HG02798 (cell line): ENCODE data around the gene LDAF1.
A peak's percentile ranks its signal among the peaks of the same experiment; 100 is the strongest.
"Not testable (repeated sequence)": the region's sequence is repeated elsewhere in the genome, so short reads cannot be mapped to it uniquely, and the experiment has no call there.

Experiments used
- ATAC-seq: cut with Tn5 transposase; IDR thresholded peaks from one replicate; pipeline ENCODE4 v1.9.1; 2021; ENCODE audit warnings: mild to moderate bottlenecking; ENCODE audit not compliant: unreplicated experiment, poor library complexity

Gene LDAF1

DNA sequence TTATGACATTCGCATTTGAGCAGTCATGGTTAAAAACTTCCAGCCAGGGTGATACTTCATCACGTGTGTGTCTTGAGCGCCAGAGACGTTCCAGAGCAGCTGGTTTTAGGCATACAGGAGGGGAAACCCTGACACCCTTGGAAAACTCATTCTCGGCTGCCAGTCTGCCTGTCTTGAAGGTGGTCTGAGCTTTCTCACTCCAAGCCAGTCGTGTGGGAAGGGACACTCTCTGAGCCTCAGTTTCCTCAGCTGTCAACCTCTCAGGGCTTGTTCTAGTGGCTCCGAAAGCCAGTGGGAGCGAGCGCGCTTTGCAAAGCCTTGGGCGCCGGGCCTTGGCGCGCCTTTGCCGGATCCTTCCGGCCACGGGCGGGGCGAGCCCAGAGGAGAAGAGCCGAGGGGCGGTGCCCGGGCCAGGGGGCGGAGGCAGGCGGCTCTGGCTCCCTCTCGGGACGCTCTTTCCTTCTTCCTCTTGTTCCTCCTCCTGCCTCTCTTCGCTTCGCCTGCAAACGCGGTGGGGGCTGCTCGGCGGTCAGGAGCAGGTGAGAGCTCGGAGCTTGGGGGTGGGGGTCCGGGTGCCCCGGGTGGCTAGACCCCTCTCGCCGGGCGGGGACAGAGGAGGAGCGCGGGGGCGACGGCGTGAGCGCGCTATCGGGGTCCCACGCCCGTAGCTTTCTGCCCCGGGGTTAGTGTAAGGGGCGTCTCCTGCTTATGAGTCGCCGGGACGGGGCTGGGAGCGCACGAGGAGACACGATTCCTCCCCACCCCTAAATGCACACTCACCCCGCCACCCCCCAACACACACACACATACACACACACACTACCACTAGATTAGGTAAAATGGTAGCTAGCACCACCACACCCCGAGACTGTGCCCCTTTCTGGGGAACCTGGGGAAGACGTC is at the start of gene LDAF1:
TSS of gene LDAF1 (plus strand) at position 467 of the 903 bp plus-strand sequence. CDS start 2,509 bp downstream, outside the sequence.
- peak; percentile 90 for ATAC-seq

DNA sequence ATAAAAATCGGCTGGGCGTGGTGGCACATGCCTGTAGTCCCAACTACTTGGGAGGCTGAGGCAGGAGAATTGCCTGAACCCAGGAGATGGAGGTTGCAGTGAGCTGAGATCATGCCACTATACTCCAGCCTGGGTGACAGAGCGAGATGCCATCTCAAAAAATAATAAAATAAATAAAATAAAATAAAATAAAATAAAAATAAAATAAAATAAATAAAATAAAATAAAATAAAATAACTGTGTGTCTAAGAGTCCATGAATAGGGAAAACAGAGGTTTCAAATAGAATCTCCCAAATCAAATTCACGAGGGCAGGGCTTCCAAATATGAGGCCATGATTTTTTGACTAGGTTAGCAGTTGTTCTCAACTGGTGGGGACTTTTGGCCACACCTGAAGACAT is 42.9 kb upstream of the LDAF1 start:
- not testable (repeated sequence) for ATAC-seq

DNA sequence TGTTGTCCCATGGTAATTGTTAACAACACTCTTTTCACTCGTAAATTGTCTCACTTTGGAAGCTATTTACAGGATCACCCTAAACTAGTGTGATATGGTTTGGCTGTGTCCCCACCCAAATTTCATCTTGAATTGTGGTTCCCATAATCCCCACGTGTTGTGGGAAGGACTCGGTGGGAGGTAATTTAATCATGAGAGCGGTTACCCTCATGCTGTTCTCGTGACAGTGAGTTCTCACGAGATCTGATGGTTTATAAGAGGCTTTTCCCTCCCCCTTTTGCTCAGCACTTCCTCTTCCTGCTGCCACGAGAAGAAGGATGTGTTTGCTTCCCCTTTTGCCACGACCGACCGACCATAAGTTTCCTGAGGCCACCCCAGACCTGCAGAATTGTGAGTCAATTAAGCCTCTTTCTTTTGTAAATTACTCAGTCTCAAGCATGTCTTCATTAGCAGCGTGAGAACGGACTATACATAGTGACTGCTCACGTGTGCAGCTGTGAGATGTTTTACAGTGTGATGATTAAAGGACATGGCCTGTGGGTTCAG is 42.3 kb upstream of the LDAF1 start:
- no peak for ATAC-seq

DNA sequence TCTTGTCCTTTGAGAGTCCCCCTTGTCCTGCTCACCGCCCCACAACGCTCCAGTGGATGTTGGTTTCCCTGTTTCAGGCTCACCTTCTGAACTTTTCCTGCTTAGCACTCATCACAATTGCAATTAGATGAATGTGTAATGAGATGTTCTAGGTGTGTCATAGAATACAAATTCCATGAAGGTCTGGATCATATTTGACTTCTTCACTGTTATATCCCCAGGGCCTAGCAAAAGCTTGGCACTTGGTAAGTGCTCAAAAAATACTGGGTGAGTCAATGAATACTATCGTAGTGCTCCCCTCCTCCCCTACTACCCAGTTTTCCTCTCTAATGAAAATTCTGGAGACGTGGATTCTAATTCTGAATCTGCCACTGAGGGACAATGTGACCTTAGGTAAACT is 40.9 kb upstream of the LDAF1 start:
- no peak for ATAC-seq

DNA sequence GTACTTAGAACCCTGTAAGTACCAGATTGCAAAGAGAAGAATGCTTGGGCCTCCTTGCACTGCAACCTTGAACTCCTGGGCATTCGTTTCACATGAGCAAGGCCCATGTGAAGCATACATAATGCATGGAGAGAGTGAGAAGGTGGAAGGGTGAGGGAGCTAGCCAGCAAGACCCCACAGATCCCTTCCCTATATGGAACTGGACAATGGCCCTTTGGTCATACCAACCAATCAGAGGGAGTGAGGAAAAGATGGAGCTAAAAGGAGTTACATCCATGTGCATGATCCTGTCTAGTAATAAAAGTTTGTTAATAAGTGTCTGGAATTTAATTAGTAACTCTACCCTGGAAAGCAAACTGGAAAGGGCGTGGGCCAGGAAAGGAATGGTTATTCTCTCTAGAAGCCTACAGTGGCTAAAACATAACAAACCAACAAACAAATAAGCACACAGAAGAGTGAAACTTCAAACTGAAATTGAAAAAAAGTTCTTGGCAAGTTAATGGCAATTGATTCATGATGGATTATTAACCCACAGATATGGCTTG is 37.4 kb upstream of the LDAF1 start:
- ATAC-seq = no peak

DNA sequence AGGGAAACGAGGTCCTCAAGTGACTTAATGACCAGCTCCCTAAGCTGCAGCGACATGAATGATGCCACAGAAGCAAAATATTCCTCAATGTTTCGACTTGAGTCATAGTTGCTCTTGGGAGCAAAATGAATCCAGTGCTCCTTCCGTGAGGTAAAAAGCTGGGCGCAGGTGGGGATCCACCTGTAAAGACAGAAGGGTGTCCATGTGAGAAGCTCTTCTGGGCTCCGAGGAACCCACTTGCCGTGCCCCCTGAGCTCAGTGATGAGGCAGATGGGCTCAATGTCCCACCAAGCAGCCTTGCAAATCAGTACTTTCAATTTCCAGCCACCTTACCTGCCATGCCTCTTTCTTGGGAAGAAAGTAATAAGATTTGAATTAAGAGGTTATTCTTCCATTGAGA is 33.3 kb upstream of the LDAF1 start:
- ATAC-seq = no peak

DNA sequence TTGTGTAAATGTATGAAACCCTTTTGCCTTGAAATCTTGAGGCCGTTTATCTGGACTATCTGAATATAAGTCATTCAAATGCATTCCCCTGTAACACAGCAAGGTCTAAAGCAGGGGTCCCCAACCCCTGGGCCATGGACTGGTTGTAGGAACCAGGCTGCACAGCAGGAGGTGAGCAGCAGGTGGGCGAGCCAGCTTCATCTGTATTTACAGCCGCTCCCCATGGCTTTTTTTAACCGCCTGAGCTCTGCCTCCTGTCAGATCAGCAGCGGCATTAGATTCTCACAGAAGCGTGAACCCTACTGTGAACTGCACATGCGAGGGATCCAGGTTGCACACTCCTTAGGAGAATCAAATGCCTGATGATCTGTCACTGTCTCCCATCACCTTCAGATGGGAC is 32.0 kb upstream of the LDAF1 start:
- ATAC-seq = no peak

DNA sequence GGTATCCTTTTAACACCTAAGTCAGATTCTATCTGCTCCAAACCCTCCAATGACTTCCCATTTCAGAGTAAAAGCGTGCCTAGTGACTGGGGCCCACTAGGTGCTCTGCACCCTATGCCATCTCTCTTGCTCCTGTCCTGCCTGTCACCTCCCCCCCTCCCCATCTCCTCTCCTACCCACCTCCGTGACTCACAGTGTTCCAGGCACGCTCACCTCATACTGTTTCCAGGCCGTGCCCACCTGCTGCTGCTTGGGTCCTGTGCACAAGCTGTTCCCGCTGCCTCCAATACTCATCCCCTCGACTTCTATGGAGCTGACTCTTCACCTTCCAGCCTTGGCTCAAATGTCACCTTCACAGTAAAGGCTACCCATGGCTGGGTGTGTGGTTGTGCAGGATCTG is 29.5 kb upstream of the LDAF1 start:
- ATAC-seq = no peak

DNA sequence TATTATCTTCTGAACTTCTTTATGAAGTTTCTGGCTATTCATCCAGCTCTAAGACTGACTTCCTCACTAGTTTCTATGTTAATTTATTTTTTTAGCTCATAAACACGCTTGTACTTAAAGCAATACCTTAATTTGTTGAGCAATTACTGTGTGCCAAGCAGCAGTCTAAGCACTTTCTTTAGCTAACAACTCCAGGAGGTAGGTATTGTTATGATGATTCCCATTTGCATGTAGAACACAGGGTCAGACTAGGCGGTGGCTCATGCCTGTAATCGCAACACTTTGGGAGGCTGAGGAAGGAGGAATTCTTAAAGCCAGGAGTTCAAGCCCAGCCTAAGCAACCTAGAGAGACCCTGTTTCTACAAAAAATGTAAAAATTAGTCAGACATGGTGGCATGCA is 27.7 kb upstream of the LDAF1 start:
- no peak for ATAC-seq

DNA sequence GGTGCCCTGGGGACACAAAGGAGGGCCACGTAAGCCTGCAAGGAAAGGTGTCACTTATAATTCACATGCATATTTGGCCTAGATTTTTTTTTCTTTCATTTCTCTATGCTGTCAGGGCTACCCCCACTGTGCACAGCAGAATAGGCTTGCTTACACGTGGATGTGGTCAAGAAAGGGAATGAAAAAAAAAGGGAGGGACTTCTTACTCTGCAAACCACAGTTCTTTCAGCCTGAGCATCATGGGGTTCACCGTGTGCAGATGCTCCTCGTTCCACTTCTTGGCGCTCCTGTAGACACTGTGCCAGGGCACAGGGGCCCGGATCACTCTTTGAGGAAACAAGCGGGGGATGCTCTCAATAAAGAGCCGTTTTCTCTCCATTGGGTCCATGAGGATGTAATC is 24.4 kb upstream of the LDAF1 start:
- ATAC-seq = no peak

DNA sequence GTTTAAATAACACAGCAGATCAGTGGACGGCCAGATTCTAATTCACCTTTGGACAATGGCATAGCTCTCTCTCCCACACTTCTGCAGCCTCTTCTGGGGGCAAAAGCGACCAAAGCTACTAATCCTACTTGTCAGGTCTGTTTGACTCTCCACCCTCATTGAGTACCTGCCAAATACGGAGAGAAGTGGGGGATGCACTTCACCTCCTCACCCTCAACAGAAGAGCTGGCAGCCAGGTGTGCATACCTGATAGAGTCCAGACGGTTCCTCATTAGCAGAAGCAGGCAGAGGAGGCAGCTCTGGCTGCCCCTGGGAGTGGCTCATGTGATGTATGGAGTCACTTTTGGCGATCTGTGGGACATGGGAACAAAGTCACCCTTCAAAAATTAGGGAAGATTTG is 12.7 kb upstream of the LDAF1 start:
- no peak for ATAC-seq

DNA sequence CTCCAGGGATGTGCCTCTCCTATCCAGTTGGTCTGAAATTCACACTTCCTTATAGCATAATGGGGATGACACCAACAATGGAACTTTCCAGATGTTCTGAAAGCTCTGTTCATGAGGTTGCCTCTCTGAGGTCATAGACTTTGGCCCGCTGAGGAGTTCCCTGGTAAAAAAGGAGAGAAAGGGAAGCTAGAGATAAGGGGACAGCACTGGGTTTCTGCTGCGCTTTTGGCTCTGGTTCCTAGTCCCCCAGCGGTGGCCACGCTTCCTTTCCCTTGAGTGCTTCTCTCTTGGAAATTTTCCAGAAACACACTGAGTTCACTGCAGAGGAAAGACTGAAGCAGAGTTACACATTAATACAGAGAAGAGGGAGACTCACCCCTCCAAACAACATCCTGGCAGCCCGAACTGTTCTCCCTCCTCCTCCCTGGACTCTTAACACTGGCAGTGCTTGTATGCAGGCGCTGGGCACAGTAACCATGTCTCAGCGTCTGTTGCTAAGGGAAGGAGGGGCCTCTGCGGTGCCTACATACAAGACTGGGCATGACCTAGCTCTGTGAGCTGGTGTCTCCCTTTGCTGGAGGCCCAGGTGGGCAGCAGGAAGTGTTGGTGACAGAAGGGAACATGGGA is 8.0 kb upstream of the LDAF1 start, which contains the start of gene DNAH3:
TSS of gene DNAH3 (minus strand) at position 472 of the 627 bp plus-strand sequence. CDS start 527 bp downstream, outside the sequence.
- ATAC-seq = no peak

DNA sequence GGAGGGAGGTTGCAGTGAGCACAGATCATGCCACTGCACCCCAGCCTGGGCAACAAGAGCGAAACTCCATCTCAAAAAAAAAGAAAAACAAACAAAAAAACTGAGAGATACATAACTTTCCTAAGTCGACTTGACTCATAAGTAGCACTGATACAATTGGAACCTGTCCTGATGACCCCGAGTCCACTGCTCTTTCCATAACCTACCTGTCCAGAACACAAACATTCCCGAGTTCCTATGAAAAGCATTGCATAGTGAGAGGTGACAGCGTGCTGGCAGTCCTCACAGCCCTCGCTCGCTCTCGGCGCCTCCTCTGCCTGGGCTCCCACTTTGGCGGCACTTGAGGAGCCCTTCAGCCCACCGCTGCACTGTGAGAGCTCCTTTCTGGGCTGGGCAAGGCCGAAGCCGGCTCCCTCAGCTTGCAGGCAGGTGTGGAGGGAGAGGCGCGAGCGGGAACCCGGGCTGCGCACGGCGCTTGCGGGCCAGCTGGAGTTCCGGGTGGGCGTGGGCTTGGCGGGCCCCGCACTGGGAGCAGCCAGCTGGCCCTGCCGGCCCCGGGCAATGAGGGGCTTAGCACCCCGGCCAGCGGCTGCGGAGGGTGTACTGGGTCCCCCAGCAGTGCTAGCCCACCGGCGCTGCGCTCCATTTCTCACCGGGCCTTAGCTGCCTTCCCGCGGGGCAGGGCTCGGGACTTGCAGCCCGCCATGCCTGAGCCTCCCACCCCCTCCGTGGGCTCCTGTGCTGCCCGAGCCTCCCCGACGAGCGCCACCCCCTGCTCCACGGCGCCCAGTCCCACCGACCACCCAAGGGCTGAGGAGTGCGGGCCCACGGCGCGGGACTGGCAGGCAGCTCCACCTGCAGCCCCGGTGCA is 6.1 kb upstream of the LDAF1 start:
- not testable (repeated sequence) for ATAC-seq

DNA sequence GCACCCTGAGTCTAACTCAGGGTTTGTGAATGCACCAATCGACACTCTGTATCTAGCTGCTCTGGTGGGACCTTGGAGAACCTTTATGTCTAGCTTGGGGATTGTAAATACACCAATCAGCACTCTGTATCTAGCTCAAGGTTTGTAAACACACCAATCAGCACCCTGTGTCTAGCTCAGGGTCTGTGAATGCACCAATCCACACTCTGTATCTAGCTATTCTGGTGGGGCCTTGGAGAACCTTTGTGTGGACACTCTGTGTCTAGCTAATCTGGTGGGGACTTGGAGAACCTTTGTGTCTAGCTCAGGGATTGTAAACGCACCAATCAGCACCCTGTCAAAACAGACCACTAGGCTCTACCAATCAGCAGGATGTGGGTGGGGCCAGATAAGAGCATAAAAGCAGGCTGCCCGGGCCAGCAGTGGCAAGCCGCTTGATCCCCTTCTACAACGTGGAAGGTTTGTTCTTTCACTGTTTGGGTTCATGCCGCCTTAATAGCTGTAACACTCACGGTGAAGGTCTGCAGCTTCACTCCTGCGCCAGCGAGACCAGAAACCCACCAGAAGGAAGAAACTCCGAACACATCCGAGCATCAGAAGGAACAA is 5.2 kb upstream of the LDAF1 start:
- ATAC-seq = not testable (repeated sequence)

DNA sequence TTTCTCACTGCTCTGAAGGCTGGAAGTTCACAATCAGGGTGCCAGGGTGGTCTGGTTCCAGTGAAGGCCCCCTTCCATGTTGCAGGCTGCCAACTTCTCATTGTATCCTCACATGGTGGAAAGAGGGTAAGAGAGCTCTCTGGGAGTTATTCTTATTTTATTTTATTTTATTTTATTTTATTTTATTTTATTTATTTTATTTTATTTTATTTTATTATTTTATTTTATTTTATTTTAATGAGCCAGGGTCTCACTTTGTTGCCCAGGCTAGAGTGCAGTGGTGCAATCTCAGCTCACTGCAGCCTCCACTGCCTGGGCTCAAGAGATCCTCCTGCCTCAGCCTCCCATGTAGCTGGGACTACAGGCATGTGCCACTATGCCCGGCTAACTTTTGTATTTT is 2.5 kb upstream of the LDAF1 start:
- ATAC-seq = not testable (repeated sequence)

DNA sequence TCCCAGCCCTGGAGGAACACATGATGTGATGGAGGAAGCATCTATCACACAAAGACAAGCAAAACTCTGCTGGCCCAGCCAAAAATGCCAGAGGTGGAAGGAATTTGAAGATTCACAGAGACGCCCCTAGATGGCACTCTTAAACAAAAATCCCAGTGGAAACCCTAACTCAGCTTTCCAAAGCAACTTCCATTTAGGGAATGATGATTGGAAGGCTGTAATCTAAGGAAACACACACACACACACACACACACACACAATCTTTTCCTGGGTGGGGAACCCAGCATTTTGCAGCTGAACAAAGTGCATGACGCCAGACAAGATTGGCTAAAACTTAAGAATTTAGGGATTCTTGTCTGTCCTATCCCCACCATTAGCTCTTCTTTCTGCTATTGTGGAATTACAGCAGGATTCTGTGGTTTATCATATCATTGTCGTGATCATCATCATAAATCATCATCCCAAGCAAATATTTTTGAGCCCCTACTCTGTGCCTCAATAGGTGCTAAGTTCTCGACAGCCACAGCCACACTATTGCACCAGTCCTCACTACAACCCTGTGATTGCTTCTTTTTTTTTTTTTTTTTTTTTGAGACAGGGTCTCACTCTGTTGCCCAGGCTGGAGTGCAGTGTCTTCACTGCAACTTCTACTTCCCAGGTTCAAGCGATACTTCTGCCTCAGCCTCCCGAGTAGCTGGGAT is 1.6 kb upstream of the LDAF1 start:
- no peak for ATAC-seq

DNA sequence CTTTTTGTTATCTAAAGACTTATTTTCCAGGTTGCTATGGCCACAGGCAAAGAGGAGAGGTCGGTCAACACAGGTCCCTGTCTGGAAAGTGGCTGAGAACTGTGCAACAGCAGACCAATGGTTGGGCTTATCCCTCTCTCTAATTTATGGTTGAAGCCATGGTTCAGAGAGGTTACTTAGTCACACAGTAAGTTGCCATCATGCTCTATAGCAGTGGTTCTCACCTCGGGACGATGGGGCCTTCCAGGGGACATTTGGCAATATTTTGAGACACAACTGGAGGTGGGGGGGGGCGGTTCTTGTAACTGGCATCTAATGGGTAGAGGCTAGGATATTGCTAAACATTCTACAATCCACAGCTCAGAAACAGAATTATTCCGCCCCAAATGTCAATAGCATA is 842 bp upstream of the LDAF1 start:
- ATAC-seq = no peak

DNA sequence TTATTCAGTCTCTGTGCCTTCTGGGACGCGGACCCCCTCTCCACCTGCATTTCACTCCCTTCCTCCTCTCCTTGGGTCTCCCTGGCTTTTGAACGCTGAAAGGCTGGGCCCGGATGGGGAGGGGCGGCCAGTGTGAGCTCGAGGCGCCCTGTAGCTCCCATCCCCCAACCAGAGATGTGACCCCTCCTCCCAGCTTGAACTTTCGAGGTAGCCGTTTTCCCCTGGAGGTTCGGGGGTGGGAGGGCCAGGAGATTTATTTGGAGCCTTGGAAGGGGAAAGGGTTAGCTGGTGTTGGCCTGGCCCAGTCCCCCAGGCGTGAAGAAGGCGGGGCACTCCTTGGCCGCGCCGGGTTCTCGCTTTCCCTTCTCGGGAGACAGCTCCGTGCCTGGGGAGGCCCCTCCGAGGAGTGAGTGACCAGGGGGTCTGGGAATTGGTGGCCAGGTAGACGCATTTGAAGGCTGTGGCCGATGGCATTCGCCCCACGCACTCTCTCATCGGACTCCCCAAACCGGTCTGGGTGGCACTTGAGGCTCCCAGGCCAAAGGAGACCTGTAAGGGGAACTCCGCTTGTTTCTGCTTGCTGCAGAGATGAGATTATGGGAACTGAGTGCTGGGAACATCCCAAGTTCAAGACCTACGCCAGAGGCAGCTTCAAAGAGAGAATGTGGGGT is 942 bp downstream of the LDAF1 start:
- ATAC-seq = peak; percentile 25

DNA sequence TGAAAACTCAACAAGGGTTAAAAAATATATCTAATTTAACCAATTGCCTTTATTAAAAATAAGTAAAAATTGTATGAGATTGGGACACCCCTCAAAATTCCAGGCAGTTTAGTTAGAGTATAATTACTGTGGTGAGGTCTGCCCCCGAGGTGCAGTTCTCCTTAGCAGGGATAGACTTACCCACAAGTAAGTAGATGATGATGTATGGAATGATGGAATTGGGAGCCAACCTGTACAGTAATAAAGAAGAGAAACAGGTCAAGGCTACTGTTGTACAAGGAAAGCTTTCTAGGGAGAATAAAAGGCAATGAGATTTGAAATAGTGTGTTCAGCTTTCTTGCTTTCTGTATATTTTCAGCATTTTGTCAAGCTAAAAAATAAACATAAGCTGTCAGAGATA is 1.8 kb downstream of the LDAF1 start:
- no peak for ATAC-seq
